SH-SY5Y (cell line): Measurements from ENCODE around the gene ZNF394.

Experiments used
- GATA2 ChIP-seq: IDR thresholded peaks from 2 replicates; pipeline ENCODE4 v1.6.1; 2011; ENCODE audit warnings: mild to moderate bottlenecking, low read depth, low read length
- GATA3 ChIP-seq: IDR thresholded peaks from 2 replicates; pipeline ENCODE4 v1.6.1; 2011; ENCODE audit warnings: low read depth, mild to moderate bottlenecking, low read length, moderate library complexity

DNA sequence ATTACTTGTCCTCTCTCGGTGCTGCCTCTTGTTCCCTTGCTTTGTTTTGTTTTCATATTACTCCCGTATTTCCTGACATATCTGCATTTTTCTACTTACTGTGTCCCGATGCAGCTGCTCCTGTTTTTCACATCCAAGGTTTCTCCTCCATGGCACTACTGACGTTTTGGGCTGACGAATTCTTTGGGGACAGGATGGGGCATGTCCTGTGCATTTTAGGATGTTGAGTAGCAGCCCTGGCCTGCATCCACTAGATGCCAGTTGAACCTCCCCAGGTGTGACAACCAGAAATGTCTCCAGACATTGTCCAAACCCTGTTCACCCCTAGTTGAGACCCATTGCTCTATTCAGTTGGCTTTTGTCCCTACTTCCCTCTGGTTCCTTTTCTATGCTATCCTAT is 15.0 kb downstream of the ZNF394 start:
- TF ChIP-seq GATA3 = no peak
- no peak for TF ChIP-seq GATA2
